HG03095 (cell line): Measurements from ENCODE around the gene HCN3.
"Not testable (repeated sequence)": the region's sequence is repeated elsewhere in the genome, so short reads cannot be mapped to it uniquely, and the experiment has no call there.

Source experiments
- ATAC-seq: cut with Tn5 transposase; IDR thresholded peaks from one replicate; pipeline ENCODE4 v1.9.1; 2021; ENCODE audit warnings: moderate library complexity; ENCODE audit not compliant: unreplicated experiment

The HCN3 gene

DNA sequence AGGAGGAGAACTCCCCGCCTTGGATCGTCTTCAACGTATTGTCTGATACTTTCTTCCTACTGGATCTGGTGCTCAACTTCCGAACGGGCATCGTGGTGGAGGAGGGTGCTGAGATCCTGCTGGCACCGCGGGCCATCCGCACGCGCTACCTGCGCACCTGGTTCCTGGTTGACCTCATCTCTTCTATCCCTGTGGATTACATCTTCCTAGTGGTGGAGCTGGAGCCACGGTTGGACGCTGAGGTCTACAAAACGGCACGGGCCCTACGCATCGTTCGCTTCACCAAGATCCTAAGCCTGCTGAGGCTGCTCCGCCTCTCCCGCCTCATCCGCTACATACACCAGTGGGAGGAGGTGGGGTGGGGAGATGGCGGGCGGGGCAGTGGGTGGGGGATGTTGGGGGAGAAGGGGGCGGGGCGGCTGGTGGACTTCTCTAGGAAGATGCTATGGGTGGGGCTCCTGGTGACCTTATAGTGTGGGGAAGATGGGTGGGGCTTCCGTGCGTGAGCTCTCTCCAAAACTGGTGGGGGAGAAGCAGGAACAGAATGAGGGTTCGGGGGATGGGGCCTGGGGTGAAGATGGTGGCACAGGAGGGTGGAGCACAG is 5.3 kb downstream of the HCN3 start:
- ATAC-seq, result no peak

DNA sequence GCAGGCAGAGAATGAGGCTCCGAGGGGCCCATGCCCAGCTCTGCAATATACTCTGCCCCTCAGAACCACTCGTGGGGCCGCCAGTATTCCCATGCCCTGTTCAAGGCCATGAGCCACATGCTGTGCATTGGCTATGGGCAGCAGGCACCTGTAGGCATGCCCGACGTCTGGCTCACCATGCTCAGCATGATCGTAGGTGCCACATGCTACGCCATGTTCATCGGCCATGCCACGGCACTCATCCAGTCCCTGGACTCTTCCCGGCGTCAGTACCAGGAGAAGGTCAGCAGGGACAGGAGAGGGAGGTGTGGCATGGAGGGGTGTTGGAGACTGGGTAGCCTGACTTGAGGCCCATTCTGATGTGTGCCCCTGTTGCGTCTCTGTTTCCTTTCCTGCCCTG is 7.2 kb downstream of the HCN3 start:
- ATAC-seq, result no peak

DNA sequence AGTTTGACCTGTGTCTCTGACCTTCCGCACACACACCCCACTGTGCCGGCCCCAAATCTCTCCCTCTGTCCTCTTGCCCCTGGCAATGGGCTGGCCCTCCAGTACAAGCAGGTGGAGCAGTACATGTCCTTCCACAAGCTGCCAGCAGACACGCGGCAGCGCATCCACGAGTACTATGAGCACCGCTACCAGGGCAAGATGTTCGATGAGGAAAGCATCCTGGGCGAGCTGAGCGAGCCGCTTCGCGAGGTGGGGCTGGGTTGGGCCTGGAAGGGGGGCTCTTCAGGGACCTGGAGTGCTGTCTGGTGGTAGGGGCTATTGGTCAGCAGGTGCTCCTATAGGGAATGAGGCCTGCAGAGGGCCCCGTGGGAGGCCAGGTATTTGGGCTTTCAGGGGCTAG is 7.8 kb downstream of the HCN3 start:
- no peak for ATAC-seq

DNA sequence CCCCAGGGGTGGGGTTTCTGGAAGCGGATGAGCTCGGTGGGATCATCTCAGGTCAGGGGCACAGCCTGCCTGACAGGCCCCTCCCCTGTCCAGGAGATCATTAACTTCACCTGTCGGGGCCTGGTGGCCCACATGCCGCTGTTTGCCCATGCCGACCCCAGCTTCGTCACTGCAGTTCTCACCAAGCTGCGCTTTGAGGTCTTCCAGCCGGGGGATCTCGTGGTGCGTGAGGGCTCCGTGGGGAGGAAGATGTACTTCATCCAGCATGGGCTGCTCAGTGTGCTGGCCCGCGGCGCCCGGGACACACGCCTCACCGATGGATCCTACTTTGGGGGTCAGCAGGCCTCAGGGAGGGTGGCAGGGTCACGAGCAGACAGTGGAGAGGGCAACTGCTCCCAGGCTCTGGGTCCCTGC is 8.4 kb downstream of the HCN3 start:
- no peak for ATAC-seq

DNA sequence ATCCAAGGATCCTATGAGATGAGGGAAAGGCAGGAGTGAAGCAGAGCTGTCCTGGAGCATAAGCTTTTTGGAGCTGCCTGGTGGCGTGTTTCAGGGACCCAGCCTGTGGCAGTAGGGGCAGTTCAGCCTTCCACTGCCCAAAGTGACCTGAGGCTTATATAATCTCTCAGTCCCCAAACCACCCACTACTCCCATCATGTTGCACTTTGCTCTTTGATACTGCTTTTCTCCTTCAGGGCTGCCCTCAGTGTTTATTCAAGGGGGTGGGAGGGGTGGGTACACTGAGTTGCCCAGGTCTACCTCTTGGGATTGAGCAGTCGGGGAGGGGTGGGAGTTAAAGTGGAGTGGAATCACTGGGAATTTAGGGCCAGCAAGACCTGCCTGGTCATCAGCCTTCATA is 9.3 kb downstream of the HCN3 start:
- no peak for ATAC-seq

DNA sequence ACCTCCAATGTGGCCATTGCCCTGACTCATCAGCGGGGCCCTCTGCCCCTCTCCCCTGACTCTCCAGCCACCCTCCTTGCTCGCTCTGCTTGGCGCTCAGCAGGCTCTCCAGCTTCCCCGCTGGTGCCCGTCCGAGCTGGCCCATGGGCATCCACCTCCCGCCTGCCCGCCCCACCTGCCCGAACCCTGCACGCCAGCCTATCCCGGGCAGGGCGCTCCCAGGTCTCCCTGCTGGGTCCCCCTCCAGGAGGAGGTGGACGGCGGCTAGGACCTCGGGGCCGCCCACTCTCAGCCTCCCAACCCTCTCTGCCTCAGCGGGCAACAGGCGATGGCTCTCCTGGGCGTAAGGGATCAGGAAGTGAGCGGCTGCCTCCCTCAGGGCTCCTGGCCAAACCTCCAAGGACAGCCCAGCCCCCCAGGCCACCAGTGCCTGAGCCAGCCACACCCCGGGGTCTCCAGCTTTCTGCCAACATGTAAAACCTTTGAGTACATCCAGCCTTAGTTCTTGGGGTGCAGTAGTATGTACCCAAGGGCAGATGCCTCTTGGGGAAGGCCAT is 10.8 kb downstream of the HCN3 start:
- ATAC-seq, result no peak

DNA sequence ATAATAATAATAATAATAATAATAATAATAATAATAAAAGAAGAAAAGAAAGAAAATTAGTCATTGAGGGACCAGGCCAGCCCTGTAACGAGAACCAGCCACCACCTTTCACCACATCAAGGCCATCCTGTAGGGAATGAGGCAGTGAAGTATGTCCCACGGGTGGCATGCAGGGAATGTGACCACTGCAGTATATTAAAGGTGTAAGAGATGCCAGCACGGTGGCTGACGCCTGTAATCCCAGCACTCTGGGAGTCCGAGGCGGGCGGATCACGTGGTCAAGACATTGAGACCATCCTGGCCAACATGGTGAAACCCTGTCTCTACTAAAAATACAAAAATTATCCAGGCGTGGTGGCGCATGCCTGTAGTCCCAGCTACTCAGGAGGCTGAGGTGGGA is 13.7 kb downstream of the HCN3 start:
- ATAC-seq, result not testable (repeated sequence)

DNA sequence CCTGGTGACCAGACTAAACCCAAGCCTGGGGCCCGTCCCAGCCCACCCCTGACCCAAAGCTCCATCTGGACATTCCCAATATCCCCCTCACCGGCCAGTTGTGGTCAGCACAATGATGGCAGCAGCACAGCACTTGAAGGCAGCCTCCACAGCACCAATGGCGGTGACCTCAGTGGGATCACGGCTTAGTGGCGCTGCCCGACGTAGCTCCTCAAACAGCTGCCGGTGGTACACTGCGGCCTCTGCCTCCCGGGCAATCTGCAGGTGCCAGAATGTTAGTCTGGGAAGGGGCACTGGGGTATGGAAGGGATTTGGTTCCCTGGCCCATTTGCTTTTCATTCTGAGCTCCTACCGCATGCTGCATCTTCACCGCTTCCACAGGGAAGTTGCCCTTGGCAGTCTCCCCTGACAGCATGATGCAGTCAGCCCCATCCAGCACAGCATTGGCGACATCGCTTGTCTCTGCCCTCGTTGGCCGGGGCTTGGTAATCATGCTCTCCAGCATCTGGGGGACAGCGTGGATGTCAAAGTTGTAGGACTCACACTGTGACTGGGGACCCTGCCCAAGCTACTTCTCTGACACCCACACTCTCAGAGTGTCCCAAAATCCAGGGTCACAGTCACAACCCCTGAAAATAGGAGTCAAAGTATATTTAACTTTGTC is 16.0 kb downstream of the HCN3 start:
- ATAC-seq, result no peak

DNA sequence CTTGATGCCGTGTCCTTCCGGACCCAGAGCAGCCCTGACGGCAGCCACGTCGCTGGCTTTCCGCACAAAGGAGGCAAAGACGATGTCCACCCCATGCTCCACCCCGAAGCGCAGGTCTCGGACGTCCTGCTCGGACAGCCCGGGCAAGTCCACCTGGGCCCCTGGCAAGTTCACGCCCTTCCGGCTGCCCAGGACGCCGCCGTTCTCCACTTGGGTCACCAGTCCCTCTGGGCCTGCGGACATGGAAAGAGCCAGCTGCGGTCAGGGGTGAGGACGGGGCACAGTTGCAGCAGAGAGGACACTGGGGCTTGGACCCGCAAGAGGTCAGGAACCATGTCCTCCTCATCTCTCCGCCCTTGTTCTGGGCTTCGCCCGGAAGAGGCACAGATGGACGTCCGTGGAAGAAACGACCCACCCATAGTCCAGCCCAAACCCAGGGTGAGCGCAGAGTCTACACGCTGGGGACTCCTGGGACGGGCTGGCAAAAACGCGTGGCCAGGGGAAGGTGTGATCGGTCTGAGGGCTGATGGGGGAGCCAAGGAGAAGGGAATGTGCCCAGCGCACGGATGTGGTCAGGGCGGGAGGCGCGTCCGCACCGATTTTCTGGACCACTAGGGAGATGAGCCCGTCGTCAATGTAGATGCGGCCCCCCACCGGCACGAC is 17.4 kb downstream of the HCN3 start:
- ATAC-seq, result no peak

DNA sequence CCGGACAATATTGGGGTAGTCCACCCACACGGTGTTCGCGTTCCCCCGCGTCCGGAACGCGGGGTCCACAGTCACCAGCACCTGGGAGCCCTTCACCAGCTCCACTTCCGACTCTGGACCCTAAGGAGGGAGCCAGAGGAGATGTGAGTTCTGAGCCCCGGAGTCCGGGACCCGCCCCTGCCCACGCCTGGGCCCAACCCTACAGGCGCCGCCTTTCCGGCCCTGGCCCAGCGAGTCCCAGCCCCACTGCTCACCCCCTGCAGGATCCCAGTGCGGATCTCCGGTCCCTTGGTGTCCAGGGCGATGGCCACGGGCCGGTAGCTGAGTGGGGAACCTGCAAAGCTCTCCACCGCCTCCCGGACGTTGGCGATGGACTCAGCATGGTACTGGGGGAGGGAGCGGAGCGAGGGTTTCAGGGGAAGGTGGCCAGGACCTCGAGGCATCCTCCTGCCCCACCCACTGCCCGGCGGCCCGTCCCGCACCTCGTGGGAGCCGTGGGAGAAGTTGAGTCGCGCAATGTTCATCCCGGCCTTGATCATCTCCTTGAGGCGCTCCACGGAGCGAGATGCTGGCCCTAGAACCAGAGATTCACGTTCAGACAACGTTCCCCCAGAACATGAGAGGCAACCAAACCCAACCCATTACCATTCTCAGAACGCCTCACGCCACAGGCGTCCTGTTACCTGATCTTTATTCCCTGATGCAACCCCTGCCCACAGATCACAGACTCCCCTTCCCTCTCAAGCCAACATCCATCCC is 18.1 kb downstream of the HCN3 start:
- no peak for ATAC-seq

DNA sequence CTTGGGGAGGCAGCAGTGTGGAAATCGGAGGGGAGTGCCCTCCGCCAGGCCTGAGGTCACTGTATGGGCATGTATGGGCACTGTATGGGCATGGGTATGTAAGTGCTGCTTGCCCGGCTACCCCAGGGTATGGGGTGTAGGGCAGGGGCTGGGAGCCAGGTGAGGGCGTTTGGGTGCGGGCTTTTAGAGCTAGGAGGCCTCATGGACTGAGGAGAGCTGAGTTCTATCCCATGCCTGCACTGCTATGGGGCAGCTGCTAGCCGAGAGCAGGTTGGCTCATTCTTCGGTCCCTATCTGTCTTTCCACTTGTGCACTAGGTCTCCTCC is 18.6 kb downstream of the HCN3 start:
- ATAC-seq, result no peak

DNA sequence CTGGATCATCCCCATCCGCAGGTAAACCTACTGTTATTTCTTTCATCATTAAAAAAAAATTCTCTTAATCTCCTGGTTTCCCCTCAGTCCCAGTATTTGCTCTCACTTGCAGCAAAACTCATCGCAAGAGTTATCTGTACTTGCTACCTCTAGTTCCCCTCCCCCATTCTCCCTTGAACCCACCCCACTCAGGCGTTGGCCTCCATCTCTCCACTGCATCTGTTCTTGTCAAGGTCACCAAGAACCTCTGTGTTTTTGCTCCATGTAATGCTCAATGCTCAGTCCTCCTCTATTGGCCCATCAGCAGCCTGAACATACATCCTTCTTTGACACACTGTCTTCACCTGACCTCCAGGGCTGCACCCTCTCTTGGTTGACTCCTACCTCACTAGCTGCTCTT is 19.4 kb downstream of the HCN3 start:
- ATAC-seq, result no peak

DNA sequence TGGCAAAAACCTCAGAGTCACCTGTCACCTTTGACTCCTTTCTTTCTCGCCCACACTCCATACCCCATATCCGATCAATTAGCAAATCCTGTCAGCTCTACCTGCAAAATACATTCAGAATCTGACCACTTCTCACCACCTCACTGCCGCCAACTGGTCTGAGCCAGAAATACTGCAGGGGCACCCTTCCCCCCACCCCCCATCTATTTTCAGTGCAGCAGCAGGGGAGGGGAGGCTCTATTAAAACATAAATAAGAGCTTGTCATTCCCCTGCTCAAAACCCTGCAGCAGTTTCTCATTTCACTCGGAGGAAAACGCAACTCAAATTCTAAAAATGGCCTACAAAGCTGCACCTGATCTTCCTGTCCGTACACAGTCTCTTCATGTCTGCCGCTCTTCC is 20.1 kb downstream of the HCN3 start:
- no peak for ATAC-seq

DNA sequence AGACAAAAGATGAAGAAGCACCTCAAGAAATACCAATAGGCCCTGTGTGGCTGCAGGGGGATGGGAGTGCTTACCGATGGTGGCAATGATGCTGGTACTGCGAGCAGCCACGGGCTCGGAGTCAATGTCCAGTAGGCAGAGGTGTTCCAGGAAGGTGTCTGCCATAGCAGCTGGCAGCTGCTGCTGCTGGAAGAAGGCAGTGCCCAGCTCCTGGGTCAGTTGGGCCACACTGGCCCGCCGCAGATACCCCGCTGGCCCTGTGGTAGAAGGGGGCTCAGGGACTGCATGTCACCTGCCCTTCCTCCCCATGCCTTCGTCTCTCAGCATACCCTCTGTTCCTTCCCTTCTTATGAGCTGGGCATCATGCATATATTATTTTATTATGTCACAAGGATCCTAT is 22.8 kb downstream of the HCN3 start:
- no peak for ATAC-seq

DNA sequence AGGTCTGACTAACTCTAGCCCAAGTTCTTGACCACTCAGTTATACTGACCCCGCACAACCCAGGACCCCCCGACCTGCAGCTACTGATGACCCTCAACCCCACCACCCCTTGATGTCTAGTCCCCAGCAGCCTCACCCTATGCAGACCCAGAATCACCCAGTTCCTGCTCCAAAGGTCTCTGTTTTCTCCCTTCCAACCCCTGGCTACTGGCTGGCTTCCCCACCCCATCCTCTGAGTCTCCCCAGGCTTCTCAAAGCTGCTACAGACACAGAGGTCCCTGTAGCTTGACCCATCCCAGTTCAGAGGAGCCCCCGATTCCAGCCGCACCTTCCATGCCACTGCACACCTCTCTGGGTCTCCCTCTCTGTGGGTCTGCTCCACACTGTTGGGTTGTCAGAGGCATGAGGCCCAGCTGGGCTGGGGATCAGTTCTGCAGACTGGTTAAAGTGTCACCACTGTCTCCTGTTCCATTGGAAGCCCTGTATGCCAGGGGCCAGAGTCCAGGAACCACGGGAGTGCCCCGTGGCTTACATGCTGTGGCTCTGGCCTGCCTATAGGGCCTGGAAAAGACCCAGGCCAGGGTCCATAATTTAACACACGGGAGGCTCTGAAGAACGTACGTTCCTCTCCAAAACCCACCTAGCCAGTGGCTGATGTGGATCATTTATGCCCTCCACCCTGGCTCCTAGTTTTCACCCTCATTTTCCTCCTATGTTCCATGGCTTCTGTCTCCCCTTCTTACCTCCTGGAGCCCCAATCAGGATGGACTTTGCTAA is 23.5 kb downstream of the HCN3 start:
- no peak for ATAC-seq

DNA sequence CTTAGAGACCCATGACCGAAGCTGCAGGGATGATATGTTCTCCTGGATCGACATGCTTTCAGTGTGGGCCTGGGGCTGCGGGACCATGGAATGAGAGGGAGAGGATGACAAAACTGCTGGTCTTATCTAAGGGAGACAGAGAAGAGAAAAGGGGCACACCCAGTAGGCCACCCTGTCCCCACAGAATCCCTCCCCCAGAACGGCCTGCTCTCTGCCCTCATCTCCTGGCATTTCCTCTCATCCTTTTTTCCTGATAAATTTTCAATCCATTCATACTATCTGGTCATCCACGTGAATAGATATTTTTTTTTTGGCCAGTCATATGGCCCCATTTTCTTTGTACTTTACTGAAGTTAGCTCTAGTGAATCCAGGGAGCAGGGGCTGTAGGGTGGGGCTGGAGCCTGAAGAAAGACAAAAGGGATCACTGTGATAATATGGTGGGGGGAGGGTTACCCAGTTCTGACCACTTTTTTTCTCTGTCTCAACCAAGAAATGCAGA is 24.1 kb downstream of the HCN3 start, which contains the start of gene PKLR:
Gene PKLR, minus strand, starts transcription at position 97 of the 500 bp plus-strand sequence. Its CDS starts 43 bp downstream, at position 54.
- no peak for ATAC-seq

DNA sequence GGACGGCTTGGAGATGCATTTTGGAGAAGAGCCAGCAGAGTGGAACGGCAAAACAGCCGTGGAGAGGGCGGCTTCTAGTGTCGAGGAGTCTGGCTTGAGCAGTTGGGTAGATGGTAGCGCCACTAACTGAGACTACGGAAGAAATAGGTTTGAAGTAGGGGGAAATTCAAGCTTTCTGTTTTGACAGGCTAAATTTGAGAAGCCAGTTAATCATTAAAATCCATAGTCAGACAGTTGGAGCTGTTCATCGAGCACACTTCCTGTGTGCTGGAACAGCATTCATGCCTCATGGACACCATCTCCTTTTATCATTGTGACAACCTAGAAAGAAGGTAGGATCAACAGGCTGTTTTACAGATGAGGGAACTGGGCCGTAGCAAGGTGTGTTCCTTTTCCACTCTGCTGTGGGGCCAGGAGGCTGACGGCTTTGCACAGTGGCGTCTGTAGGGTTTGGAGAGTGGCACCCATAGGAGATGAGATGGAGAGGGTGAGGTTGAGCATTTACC is 27.3 kb downstream of the HCN3 start:
- no peak for ATAC-seq

DNA sequence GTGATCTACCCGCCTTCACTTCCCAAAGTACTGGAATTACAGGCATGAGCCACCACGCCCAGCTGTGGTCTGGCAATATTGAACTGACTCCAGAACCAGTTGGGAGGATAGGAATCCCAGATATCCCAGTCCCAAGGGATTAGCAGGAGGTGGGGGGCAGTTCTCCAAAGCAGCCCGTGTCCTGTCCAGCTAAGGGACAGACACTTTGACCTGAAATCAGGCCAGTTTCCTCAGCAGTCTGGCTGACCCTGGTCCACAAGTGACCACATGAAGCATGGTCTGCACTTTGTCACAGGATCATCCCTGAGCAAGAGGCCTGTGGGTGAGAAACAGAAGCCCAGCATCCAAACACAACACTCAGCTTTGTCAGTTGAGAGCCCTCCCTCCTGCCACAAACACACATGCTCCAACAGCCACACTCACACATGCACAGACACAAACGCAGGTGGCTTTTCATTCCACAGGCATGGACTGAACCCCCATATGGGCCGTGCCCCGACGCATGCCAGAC is 28.7 kb downstream of the HCN3 start:
- no peak for ATAC-seq

DNA sequence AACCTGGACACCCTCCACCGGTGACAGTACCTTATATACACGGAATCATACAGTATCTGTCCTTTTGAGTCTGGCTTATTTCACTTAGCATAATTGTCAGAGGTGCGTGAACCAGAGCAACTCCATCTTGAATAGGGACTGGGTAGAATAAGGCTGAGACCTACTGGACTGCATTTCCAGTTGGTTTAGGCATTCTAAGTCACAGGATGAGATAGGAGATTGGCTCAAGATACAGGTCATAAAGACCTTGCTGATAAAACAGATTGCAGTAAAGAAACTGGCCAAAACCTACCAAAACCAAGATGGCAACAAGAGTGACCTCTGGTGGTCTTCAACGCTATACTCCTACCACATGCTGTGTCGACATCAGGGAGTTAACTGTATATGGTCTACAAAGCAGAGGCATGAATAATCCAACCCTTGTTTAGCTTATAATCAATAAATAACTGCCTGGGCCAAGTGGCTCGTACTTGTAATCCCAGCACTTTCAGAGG is 30.0 kb downstream of the HCN3 start:
- no peak for ATAC-seq
